ENCODE data around the gene ZNF32.

ZNF32 gene

GRCh38 chr10:43667761-43668386 lies 19.2 kb upstream of the ZNF32 start:
- POLR2A ChIA-PET = no interaction called here
- DNase-seq (ENCODE audit: extremely low spot score) = no peak
- CTCF ChIA-PET = interaction anchor here (4.1 kb wide), 1 partner anchor 719 kb away, joined by 22 read pairs; no protein-coding TSS in a partner anchor

GRCh38 chr10:43667317-43667731 lies 18.6 kb upstream of the ZNF32 start:
- DNase-seq (ENCODE audit: extremely low spot score) = no peak
- TF ChIP-seq CTCF (IDR thresholded peaks at IDR 0.05; ENCODE audit: control extremely low read depth, extremely low read depth, low read depth, missing control alignments) = no peak
- ChIA-PET CTCF (interaction anchor here (2.2 to 4.1 kb wide), 2 partner anchors 16 to 720 kb away, joined by 5 to 22 read pairs; no protein-coding TSS in a partner anchor), POLR2A (no interaction called here)

More at GRCh38 chr10:43667761-43668386, 19.2 kb upstream of the ZNF32 start:
- no peak for TF ChIP-seq CTCF (IDR thresholded peaks at IDR 0.05; ENCODE audit: control extremely low read depth, extremely low read depth, low read depth, missing control alignments)

GRCh38 chr10:43666552-43666951 lies 17.9 kb upstream of the ZNF32 start:
- no peak for DNase-seq (ENCODE audit: extremely low spot score)
- ChIA-PET CTCF (interaction anchor here (2.2 kb wide), 1 partner anchor 16 kb away, joined by 5 read pairs; no protein-coding TSS in a partner anchor), POLR2A (no interaction called here)
- TF ChIP-seq CTCF (IDR thresholded peaks at IDR 0.05; ENCODE audit: control extremely low read depth, extremely low read depth, low read depth, missing control alignments) = no peak

- no peak for TF ChIP-seq CTCF (IDR thresholded peaks at IDR 0.05; ENCODE audit: control extremely low read depth, extremely low read depth, low read depth, missing control alignments)
- no peak for DNase-seq (ENCODE audit: extremely low spot score)
- ChIA-PET CTCF (no interaction called here), POLR2A (no interaction called here)
Observed at GRCh38 chr10:43665054-43665453, 16.4 kb upstream of the ZNF32 start.

- CTCF ChIA-PET = interaction anchor here (1.0 kb wide), 1 partner anchor 14 kb away, joined by 3 read pairs; no protein-coding TSS in a partner anchor
- TF ChIP-seq CTCF (IDR thresholded peaks at IDR 0.05; ENCODE audit: control extremely low read depth, extremely low read depth, low read depth, missing control alignments) = no peak
Observed at GRCh38 chr10:43658227-43658626, 9.5 kb upstream of the ZNF32 start.

GRCh38 chr10:43655311-43655710 lies 6.6 kb upstream of the ZNF32 start:
- ChIA-PET POLR2A (no interaction called here), CTCF (no interaction called here)
- no peak for DNase-seq (ENCODE audit: extremely low spot score)
- no peak for TF ChIP-seq CTCF (IDR thresholded peaks at IDR 0.05; ENCODE audit: control extremely low read depth, extremely low read depth, low read depth, missing control alignments)

More at GRCh38 chr10:43658227-43658626, 9.5 kb upstream of the ZNF32 start:
- no peak for DNase-seq (ENCODE audit: extremely low spot score)
- POLR2A ChIA-PET = no interaction called here
